PC-9 (cell line): ENCODE data around the gene SGCD.

Experiments
- CTCF ChIP-seq: fragments of 200-600 bp; sonication (generic); conservative IDR thresholded peaks from 2 replicates; pipeline ENCODE4 v1.6.1; 2017; ENCODE audit warnings: mixed run types, antibody characterized with exemption, mild to moderate bottlenecking, moderate library complexity
- EZH2 ChIP-seq: fragments of 200-600 bp; sonication (generic); IDR thresholded peaks from 2 replicates; pipeline ENCODE4 v1.8.0; 2017; ENCODE audit warnings: antibody characterized with exemption, low read depth

GRCh38 chr5:156641686-156642085 lies 314.7 kb downstream of the SGCD start:
- TF ChIP-seq CTCF, result no peak
- no peak for TF ChIP-seq EZH2
